AG20443 (cell line): ENCODE results near the gene AVPI1.
A peak's percentile ranks its signal among the peaks of the same experiment; 100 is the strongest.
"Not testable (repeated sequence)": the region's sequence is repeated elsewhere in the genome, so short reads cannot be mapped to it uniquely, and the experiment has no call there.

ENCODE experiments used
- DNase-seq: peaks from one replicate; pipeline ENCODE4 v3.0.0; 2012; ENCODE audit warnings: low spot score, mixed read lengths

The AVPI1 gene

DNA sequence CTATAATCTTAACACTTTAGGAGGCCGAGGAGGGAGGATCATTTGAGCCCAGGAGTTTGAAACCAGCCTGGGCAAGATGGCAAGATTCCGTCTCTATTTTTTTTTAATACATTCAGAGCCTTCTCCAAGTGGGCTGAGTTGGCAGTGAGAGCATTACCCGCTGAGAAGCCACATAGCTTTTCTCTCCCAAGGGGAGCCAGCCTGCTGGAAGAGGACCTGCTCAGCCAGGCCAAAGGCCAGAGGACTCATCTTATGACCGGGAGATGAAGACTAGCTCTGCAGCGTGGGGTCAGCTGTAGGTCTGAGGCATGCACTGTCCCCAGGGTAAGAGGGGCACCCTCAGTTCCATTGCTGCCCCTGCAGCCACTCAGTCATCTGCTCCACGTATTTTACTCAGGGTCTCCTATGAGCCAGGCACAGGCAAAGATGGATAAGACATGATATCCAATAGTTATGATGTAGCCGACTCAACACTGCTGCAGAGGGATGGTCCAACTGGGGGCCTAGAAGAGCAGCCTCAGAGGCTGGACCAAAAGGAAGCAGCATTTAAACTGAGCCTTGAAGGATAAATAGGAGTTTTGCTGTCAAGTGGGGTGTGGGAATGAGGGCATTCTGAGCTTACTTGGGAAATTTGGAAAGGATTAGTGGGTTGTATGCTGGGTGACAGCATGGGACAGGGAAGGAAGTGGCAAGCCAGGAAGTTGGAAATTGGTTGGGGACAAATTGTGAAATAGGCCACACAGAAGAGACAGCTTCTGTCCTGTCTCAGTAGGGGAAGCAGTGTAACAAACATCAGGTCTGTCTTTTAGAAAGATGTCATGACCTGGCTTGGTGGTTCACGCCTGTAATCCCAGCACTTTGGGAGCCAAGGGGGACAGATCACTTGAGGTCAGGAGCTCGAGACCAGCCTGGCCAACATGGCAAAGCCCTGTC lies 24.9 kb upstream of the AVPI1 start:
- DNase-seq = no peak

DNA sequence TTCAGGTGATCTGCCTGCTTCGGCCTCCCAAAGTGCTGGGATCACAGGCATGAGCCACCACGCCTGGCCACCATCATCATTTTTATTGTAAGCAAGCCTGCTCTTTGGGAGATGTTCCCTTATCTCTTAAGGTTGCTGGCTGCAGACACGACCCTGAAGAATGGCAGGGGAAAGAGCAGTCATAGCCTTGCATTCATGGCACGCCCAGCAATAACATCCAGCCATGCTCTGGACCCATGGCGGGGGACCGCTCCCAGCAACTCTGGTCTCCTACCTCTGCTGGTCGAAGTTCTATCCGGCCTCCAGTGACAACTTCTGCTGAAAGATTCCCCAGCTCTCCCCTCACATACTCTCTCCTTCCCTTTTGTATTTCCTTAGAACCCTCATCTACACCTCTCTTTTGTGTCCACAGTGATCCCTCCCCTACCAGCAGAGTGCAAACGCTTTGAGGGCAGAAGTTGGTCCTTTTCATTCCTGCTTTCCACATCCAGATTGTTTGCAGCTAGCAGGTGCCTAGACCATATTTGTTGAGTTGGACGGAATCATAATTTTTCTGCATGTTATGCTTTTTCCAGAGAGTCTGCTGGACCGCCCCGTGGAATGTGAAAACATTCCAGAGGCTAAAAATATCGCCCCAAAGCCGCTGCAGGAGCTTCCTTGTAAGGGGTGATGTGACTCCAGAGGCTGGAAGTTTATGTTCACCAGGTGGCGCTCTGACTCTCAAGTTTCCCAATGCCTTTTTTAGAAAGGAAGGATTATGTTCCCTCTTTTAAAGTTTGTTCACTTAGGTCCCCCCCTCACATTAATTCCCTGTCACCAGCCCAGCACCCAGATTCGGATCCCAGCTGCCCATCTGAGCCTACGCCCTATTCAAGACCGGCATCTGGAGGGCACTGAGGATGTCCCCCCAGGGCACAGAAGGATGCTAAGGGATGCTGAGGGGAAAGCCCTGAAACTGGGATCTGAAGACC lies 22.2 kb upstream of the AVPI1 start:
- DNase-seq = peak; percentile 88

DNA sequence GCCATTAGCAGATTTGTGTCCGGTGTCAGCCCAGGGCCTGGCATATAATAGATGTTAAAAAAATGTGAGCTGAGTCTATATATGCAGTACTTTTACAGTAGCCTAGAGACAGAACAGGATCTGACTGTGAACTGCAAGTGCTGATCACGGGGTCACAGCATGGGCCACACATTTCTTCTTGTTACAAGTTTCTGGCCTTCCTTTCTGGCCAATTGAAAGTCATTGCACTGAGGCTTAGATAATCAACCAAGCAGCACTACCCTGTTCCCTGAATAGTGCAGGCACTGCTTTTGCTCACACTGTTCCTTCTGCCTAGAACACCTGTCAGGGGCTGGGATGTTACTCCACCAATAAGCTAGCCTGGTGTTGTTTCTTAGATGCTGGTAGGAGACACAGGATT lies 21.1 kb upstream of the AVPI1 start:
- no peak for DNase-seq

DNA sequence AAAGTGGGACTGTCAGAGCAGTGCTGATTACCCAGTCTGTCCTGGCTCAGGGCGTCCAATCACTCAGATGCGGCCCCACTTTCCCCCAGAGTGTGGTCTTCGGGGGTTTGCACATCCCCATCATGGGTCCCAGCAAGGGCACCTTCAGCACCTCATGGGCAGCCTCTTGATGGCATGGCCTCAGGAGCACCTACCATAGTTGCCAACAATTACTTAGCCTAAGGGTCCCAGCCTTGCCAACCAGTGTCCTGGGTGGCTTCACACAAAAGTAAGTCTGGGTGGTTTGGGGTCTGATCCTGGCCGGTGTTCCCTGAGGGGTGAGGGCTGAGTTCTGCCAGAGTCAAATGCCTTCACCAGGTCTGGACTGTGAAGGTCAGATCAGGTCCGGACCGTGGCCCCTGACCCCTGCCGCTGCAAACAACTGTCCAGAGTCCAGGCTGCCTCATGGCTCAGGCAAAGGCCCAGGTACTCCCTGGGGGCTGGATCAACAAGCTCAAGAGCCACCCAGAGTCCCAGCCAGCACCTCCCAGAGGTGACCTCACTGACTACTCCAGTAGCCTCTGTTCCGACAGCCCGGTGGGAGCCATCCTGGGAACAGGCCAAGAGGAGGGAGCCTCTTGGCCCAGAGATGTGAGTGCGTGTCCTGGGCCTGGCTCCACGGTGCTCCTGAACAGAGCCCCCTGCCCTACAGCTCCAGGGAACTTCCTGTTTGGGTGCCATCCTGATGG lies 20.3 kb upstream of the AVPI1 start:
- DNase-seq = no peak

DNA sequence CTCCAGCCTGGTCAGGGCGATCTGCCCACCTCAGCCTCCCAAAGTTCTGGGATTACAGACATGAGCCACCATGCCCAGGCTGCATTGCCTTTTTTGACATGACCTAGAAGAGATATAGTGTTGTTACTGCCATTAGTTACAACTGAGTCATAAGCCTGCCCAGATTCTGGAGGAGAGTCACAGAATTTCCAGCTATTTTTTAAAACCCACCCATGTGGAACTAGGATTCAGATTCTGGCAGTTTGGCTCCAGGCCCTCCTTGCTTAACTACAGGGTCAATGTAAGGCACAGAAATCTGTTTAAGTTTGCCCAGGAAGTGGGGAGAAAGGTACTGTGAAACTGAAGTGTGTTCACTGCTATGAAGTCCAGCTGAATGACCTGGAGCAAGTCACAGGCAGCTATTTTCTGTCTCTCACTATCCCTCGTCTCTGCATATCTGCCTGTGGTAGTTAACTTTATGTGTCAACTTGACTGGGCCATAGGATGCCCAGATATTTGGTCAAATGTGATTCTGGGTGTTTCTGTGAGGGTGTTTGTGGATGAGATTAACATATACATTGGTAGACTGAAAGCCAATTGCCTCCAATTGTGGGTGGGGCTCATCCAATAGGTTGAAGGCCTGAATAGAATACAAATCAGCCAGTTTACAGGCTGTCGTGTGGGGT lies 18.1 kb upstream of the AVPI1 start:
- no peak for DNase-seq

DNA sequence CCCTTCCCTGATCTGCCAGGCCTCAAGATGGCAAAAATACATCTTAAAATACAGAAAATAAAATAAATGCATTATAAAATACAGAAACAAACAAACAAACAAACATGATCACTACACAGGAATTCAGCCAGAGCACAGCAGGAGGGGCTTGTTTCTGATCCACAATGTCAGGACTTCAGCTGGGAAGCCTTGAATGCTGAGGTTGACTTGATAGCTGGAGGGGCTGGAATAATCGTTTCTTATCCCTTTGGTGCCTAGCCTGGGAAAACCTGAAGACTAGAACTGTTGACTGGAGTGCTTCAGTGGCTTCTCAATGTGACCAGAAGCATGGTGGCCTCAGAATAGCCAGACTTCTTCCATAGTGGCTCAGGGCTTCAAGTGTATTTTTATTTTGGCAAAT lies 17.3 kb upstream of the AVPI1 start:
- no peak for DNase-seq

DNA sequence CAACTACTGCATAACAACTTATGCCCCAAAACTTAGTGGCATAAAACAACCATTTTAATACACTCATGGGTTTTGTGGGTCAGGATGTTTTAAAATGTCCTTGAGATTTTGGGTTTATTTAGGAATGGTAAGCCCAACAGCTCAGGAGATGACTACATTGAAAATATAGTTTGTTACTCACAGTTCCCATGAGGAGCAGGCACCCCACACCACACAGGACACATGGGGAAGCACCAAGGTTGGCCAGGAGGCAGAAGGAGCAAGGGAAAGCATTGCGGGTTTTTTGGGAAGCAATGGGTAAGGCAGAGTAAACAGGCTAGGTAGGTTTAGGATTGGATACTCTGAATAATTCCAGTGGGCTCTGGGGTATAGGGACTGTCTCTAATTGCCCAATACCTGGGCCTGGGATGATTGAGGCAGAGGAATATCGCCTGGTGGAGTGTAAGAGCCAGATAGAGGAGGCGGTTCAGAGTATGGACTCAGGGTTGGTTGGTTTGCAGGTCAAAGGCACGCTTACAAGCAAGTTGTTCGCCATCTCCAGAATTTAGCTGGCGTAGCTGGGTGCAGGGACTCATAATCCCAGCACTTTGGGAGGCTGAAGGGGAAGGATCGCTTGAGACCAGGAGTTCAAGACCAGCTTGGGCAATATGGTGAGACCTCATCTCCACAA lies 16.5 kb upstream of the AVPI1 start:
- DNase-seq = no peak

DNA sequence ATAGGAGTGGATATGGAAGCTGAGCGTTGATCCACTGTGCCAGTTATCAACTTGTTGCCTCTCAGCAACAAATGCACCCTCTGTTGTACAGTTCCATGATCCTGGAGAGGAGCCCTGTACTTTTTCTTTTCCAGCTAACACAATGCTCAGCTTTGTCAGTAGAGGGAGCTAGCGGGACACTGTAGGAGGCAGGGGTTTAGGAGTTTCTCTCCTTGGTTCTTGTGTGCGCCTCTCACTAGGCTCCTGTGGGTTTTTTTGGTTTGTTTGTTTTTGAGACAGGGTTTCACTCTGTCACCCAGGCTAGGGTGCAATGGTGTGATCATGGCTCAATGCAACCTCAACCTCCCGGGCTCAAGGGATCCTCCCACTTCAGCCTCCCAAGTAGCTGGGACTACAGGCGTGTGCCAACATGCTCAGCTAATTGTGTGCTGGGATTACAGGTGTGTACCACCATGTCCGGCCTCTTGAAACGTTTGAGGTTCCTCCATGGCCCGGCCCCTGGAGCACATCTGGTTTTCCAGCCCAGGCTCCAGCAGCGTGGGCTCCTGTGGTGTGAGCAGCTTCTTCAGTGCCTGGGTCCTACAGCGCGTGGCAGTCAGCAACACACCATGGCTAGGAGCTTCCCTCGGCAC lies 14.5 kb upstream of the AVPI1 start:
- peak; percentile 88 for DNase-seq

DNA sequence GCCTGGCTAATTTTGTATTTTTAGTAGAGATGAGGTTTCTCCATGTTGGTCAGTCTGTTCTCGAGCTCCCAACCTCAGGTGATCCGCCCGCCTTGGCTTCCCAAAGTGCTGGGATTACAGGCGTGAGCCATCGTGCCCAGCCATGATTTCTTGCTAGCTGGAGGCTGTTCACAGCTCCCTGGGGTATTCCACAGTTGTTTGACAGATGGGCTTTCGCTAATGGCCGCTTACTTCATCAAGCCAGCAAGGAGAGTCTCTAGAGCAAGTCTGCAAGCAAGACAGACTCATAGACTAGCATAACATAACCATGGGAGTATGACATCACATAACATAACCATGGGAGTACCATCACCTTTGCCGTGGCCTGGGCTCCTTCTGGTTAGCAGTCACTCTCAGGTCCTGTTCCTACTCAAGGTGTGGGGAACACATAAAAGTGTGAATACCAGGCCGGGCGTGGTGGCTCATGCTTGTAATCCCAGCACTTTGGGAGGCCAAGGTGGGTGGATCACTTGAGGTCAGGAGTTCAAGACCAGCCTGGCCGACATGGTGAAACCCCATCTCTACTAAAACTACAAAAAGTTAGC lies 11.1 kb upstream of the AVPI1 start:
- not testable (repeated sequence) for DNase-seq

DNA sequence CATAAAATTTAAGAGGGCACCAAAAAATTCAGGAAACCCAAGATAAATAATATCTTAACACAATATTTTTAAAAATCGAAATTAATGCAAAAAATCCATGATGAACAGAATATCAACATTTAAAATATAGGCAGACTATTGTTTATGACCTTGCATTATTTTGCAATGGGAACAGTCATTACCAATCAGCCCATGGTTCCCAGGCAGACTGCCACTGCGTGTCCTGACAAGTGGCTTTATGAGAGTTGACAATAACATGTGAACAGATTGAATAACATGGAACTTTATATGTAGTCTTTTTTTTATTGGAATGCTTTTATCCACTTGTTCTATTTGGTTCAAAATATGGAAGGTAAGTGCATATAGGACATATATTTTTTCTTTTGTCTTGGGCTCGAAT lies 3.1 kb upstream of the AVPI1 start:
- DNase-seq = no peak

DNA sequence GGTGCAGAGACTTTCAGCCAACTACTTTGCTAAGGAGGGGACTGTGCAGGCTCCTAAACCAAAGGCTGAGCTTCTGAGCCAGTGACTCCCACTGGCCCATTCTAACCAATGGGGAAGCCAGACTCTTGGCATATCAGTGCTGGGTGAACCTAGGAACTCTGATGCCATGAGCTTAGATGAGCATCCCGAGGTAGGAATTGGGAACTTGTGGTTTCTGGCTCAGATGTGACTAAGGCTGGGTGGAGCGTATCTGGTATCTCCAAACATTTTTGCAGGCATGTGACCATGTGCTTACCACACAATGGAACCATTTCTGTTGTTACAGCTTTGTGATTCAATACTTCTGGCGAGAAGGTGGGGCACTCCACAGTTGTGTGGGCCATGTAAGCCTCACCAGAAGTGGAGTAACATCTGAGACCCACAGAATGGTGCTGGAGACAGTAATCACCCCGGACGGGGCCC lies 2.5 kb upstream of the AVPI1 start:
- DNase-seq = peak; percentile 82

DNA sequence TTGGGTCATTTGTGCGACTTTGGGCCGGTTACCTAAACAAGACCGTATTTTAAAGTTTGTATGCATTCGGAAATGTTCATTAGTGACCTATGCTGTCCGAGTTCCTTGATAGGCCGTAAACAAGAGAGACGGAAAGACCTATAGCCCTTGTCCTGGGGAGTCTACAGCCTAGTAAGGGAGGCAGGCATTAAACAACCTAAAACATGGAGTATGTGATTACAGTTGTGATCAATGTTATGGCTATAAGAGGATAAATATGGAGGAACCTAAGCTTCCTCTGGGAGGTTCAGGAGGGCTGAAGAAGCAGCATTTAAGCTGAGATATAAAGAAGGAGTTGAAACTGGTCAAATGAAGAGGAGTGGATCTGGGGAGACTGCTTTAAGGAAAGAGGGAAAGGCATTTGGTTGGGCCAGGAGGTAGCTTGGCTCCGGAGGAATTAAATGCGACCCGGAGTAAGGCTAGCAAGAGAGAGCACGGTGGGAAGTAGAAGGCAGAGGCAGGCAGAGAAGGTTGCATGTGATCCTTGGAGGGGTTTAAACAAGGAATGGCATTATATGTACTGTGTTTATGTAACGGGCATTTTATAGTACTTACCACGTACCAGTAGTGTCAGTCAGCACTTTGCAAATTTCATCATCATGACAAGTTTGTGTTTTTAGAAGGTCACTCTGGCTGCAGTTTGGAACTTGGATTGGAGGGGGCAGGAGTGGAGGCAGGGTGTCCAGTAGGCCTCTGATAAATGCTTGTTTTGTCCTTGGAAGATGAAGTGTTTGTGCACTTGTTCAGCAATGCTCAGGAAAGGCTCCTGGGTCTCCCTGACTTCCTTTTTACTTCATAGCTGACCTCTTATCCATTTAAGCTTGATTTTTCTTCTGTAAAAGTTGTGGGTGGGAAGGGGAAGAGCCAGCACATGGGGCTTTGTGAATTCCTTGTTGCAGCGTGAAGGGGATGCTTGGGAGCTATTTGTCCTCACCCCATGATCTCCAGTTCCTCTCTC lies 1.0 kb upstream of the AVPI1 start:
- peak; percentile 33 for DNase-seq

DNA sequence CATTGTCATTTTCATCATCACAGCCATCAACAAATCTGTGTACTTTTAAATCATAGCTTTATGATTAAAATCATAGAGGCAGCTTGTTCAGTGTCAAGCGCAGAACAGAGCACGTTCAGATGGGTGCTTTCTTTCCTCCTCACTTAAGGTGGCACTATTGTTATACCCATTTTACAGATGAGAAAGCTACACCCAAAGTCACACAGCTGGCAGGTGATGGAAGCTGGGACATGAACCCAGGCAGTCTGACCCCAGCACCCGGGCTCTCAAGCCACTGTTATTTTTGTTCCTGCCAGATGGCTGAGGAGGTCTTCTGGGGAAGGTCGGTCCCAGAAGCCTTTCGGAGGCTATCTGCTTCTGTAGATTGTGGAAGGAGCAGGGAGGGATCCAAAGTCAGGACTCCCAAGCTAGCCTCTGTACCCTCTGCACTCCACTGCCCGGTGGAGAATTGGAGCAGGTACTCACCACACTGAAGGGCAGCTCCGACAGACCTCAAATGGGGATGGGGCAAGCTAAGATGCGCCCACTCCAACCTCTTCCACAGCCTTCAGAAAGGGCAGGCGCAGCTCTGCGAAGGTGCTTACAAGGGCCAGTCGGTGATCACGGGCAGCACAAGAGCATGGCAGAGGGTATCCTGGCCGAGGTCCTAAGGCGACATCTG lies 610 bp downstream of the AVPI1 start:
- DNase-seq = no peak

DNA sequence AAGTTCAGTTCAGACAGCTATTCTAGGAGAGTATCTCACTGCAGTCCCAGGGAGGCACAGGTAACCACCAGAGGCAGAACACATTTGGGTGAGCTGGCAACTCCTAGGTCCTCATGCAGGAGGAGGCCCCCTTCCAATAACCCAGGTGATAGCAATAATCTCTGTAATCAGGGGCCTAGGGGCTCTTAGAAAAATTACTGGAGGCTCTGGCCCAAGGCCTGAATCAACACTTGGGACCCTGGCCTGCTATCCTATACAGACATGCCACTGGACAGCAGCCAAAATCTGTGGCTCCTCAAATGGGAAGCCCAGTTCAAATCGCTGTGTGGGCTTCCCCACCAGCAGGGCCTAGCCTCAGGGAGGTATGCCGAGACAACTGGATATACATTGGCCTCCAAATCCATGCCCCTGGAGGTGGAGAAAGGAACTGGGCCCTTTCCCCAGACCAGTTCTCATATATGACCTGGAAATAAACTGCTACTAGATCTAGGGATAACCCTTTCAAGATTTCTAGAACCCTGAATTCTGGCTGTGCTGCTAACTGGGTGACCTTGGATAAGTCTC lies 1.6 kb downstream of the AVPI1 start:
- DNase-seq = peak; percentile 32

DNA sequence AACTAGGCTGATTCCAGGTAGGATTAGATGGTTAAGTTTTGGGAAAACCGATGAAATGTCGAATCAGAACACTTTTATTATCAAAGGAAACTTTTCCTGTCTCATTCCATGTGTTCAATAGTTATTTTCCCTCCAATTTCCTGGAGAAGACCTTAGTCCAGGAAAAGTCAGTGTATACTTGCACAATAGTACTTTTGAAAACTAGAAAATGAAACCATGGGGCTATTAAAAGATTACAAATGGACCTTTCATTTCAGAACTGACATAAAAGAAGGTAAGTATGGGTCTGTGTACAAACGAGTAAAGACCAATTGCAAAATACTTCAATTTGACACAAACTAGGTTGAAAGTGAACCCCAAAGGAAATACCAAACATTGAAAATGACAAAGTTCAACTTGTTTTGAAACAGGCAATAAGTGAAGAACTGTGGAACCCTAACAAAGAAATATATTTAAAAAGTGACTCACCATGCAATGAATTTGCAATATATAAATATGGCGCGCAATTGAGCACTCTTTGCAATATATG lies 2.1 kb downstream of the AVPI1 start:
- DNase-seq = no peak

DNA sequence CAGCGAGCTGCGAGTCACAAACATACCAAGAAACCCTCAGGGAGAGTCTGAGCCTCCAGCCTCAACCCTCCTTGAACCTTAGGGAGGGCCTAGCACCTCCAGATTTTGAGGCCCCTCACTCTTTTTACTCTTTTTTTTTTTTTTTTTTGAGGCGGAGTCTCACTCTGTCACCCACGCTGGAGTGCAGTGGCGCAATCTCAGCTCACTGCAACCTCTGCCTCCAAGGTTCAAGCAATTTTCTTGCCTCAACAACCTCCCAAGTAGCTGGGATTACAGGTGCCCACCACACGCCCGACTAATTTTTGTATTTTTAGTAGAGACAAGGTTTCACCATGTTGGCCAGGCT lies 2.7 kb downstream of the AVPI1 start:
- not testable (repeated sequence) for DNase-seq

DNA sequence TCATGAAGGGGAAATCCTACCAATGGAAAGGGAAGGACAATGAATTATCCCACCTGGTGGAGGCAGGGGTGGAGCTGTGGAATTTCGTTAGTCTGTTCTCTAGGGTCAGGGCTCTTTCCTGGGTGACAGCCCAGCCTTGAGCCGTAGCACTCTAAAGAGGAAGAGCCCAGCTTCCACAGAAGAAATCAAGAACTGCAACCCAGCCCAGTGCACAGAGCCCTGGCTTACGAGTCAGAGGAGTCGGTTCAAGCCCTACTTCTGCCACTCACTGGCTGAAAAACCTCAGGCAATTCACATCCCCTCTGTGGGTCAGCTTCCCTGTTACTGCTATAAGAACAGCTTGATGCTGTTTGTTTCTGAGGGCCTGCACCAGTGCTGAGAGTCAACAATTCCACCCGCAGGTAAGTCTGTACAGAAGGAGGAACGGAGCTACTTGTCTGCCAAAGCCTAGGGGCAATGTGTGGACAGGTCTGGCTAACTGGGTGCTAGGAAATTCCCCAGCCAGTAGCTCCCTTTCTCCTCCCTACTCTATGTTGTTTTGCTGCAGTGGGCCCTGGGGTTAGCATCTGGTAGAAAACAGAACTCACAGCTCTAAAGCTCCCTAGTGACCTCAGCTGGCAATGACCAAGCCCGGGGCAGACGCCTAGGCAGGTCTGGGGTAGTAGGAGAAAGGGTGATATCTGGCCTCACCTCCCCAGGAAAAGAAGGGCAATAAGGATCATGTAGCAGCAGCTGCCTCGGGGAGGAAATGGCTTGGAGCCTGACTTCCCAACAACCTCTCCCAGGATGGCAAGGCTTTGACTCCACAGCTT lies 3.3 kb downstream of the AVPI1 start:
- DNase-seq = peak; percentile 39
